HG03469 (cell line): ENCODE measurements around the gene USP34.
A peak's percentile ranks its signal among the peaks of the same experiment; 100 is the strongest.
"Not testable (repeated sequence)": the region's sequence is repeated elsewhere in the genome, so short reads cannot be mapped to it uniquely, and the experiment has no call there.

Experiments
- ATAC-seq: cut with Tn5 transposase; IDR thresholded peaks from one replicate; pipeline ENCODE4 v1.9.1; 2021; ENCODE audit warnings: mild to moderate bottlenecking, moderate library complexity, moderate number of reproducible peaks; ENCODE audit not compliant: unreplicated experiment

USP34 gene

GRCh38 chr2:61432990-61433389, 37.9 kb downstream of the USP34 start:
- no peak for ATAC-seq

- no peak for ATAC-seq
These were observed 39.5 kb downstream of the USP34 start for GRCh38 chr2:61431345-61431744.

- ATAC-seq = peak; percentile 54
These were observed 44.5 kb downstream of the USP34 start for GRCh38 chr2:61426267-61426897.

- no peak for ATAC-seq
These were observed 45.2 kb downstream of the USP34 start for GRCh38 chr2:61425605-61426155.

GRCh38 chr2:61423714-61424113, 47.2 kb downstream of the USP34 start:
- ATAC-seq = no peak

- ATAC-seq = no peak
These were observed 49.3 kb downstream of the USP34 start for GRCh38 chr2:61421611-61422010.

GRCh38 chr2:61420991-61421544, 49.8 kb downstream of the USP34 start:
- ATAC-seq = no peak

- no peak for ATAC-seq
These were observed 51.3 kb downstream of the USP34 start for GRCh38 chr2:61419570-61419969.

GRCh38 chr2:61419129-61419528, 51.8 kb downstream of the USP34 start:
- no peak for ATAC-seq

- no peak for ATAC-seq
These were observed 53.8 kb downstream of the USP34 start for GRCh38 chr2:61416871-61417645.

- ATAC-seq = no peak
These were observed 55.6 kb downstream of the USP34 start for GRCh38 chr2:61415265-61415664.

- no peak for ATAC-seq
These were observed 56.2 kb downstream of the USP34 start for GRCh38 chr2:61414674-61415073.

GRCh38 chr2:61411109-61411508, 59.8 kb downstream of the USP34 start:
- ATAC-seq = no peak

GRCh38 chr2:61410185-61410584, 60.7 kb downstream of the USP34 start:
- ATAC-seq = no peak

- ATAC-seq = no peak
These were observed 65.1 kb downstream of the USP34 start for GRCh38 chr2:61405813-61406212.

GRCh38 chr2:61404438-61404837, 66.4 kb downstream of the USP34 start:
- no peak for ATAC-seq

GRCh38 chr2:61398413-61398812, 72.5 kb downstream of the USP34 start:
- no peak for ATAC-seq

- no peak for ATAC-seq
These were observed 74.9 kb downstream of the USP34 start for GRCh38 chr2:61396005-61396404.

GRCh38 chr2:61387588-61387987, 83.3 kb downstream of the USP34 start:
- ATAC-seq = not testable (repeated sequence)

GRCh38 chr2:61380882-61381197, 90.0 kb downstream of the USP34 start:
- ATAC-seq = not testable (repeated sequence)

- no peak for ATAC-seq
These were observed 90.6 kb downstream of the USP34 start for GRCh38 chr2:61380056-61380881.
